GM12878 (cell line): ENCODE data around the gene RCN1. TPM values are rescaled to one million over a fixed set of nuclear protein-coding genes. Genes with fewer than 3 reads are reported as not detected.

Source experiments
- ATAC-seq: fragments of 200-7000 bp; cut with Tn5 transposase; 3 replicates; pipeline ENCODE4 v1.9.1; 2020; ENCODE audit warnings: mild to moderate bottlenecking, moderate library complexity
- BruUV-seq: library from RNA; stranded (reverse); fragments of 400-500 nt; replicated peaks from 2 replicates; lab custom pipeline; 2021; lab: Mats Ljungman, UMichigan
- CTCF ChIA-PET: fragments of 300-600 bp; sonication (Branson Sonifier 250); formaldehyde crosslinking; extraction: SDS; loops from one replicate; lab custom pipeline; 2021; ENCODE audit warnings: inconsistent platforms; lab: Yijun Ruan, JAX
- POLR2A ChIA-PET: fragments of 350-600 bp; formaldehyde crosslinking; extraction: SDS; loops from one replicate; lab custom pipeline; 2021; ENCODE audit warnings: inconsistent platforms; lab: Charles Lee
- RAD21 ChIA-PET: fragments of 300-600 bp; sonication (Branson Sonifier 250); formaldehyde crosslinking; loops from one replicate; lab custom pipeline; 2023; ENCODE audit warnings: antibody characterized with exemption; ENCODE audit not compliant: unreplicated experiment; lab: Charles Lee
- SMC1A ChIA-PET: fragments of 300-600 bp; sonication (Branson Sonifier 250); formaldehyde crosslinking; loops from one replicate; lab custom pipeline; 2023; ENCODE audit not compliant: unreplicated experiment, uncharacterized antibody; lab: Charles Lee
- DNase-seq: peaks from one replicate; pipeline ENCODE4 v3.0.0-alpha.2; 2011; ENCODE audit warnings: low read depth, low spot score
- FAIRE-seq: peaks from 3 replicates; lab custom pipeline; 2011; peaks lifted over from hg19 to GRCh38; lab: Jason Lieb, UNC
- H2AFZ ChIP-seq: 2 replicates; pipeline ENCODE4 v1.6.0; 2011; ENCODE audit warnings: low read depth, low read length, control low read depth; ENCODE audit not compliant: control insufficient read depth
- H3K27ac ChIP-seq: 2 replicates; pipeline ENCODE4 v1.5.1; 2011; ENCODE audit warnings: control low read depth; ENCODE audit not compliant: control insufficient read depth, insufficient read depth
- H3K27me3 ChIP-seq, 2 experiments: replicated peaks in 1 of 2; 2 replicates each; pipeline versions ENCODE4 v1.6.0 to v1.6.1; 2011; ENCODE audit warnings: low read length in 1 of 2; ENCODE audit not compliant: control insufficient read depth in 2 of 2, insufficient read depth in 2 of 2
- H3K36me3 ChIP-seq, 2 experiments: 2 replicates each; pipeline ENCODE4 v1.5.1; 2011; ENCODE audit warnings: low read length in 1 of 2; ENCODE audit not compliant: control insufficient read depth in 2 of 2, insufficient read depth in 2 of 2
- H3K4me1 ChIP-seq: 2 replicates; pipeline ENCODE4 v1.6.1; 2011; ENCODE audit warnings: mild to moderate bottlenecking, low read length, moderate library complexity, mixed read lengths; ENCODE audit not compliant: control insufficient read depth, insufficient read depth
- H3K4me2 ChIP-seq: 2 replicates; pipeline ENCODE4 v1.6.0; 2011; ENCODE audit warnings: control low read depth; ENCODE audit not compliant: control insufficient read depth, insufficient read depth
- H3K4me3 ChIP-seq: fragments of 200-600 bp; sonication (generic); 2 replicates; pipeline ENCODE4 v1.5.1; 2016
- H3K79me2 ChIP-seq: 2 replicates; pipeline ENCODE4 v1.6.0; 2011; ENCODE audit warnings: low read length; ENCODE audit not compliant: control insufficient read depth, insufficient read depth
- H3K9ac ChIP-seq: 2 replicates; pipeline ENCODE4 v1.8.0; 2011; ENCODE audit warnings: low read length, control low read depth, mixed read lengths; ENCODE audit not compliant: control insufficient read depth, insufficient read depth
- H3K9me3 ChIP-seq: replicated peaks from 3 replicates; pipeline ENCODE4 v1.5.1; 2011; ENCODE audit warnings: mild to moderate bottlenecking, low read length; ENCODE audit not compliant: control insufficient read depth, insufficient read depth
- H4K20me1 ChIP-seq: 2 replicates; pipeline ENCODE4 v1.6.0; 2011; ENCODE audit not compliant: control insufficient read depth, insufficient read depth
- ATF2 ChIP-seq: IDR thresholded peaks from 2 replicates; pipeline ENCODE4 v1.6.1; 2012; ENCODE audit warnings: low read length, inconsistent platforms
- CUX1 ChIP-seq: IDR thresholded peaks from 2 replicates; pipeline ENCODE4 v1.6.1; 2012; ENCODE audit warnings: improper control_type of control experiment, low read depth, low read length; ENCODE audit not compliant: insufficient replicate concordance
- GATAD2B ChIP-seq: fragments of 450-650 bp; conservative IDR thresholded peaks from 2 replicates; pipeline ENCODE4 v1.6.1; 2017; ENCODE audit warnings: low read depth, mild to moderate bottlenecking, moderate library complexity
- KAT2A ChIP-seq: conservative IDR thresholded peaks from 2 replicates; pipeline ENCODE4 v1.6.1; 2011; ENCODE audit warnings: low read depth, low read length; ENCODE audit not compliant: control insufficient read depth
- MTA2 ChIP-seq: fragments of 450-650 bp; IDR thresholded peaks from 2 replicates; pipeline ENCODE4 v1.6.1; 2016; ENCODE audit warnings: low read depth, mild to moderate bottlenecking, moderate library complexity
- NRF1 ChIP-seq: conservative IDR thresholded peaks from 2 replicates; pipeline ENCODE4 v1.6.1; 2011; ENCODE audit warnings: mild to moderate bottlenecking, low read depth, low read length, improper control_type of control experiment
- REST ChIP-seq: IDR thresholded peaks from 2 replicates; pipeline ENCODE4 v1.6.1; 2012; ENCODE audit warnings: mild to moderate bottlenecking, low read depth, low read length
- SMAD1 ChIP-seq: fragments of 450-650 bp; IDR thresholded peaks from 2 replicates; pipeline ENCODE4 v1.6.1; 2018; ENCODE audit warnings: mild to moderate bottlenecking, low read depth; ENCODE audit not compliant: partially characterized antibody
- USF1 ChIP-seq: IDR thresholded peaks from 2 replicates; pipeline ENCODE4 v1.6.1; 2011; ENCODE audit warnings: borderline replicate concordance, low read depth, mild to moderate bottlenecking, moderate library complexity, mixed read lengths, low read length; ENCODE audit not compliant: insufficient read depth; ENCODE audit errors: extremely low read length
- ZNF207 ChIP-seq: fragments of 450-650 bp; IDR thresholded peaks from 2 replicates; pipeline ENCODE4 v1.6.1; 2014; ENCODE audit warnings: antibody characterized with exemption, mild to moderate bottlenecking, borderline replicate concordance
- ZSCAN29 ChIP-seq: fragments of 450-650 bp; IDR thresholded peaks from 2 replicates; pipeline ENCODE4 v1.6.1; 2017; ENCODE audit warnings: mild to moderate bottlenecking, moderate library complexity
- WGBS: methylation state at CpG from one replicate; pipeline ENCODE4 v1.1.6; 2016; ENCODE audit warnings: low lambda C conversion rate; ENCODE audit not compliant: insufficient replicate concordance, insufficient coverage; ENCODE audit errors: missing lambda C conversion rate; 5-methylcytosine and 5-hydroxymethylcytosine counted together
- in situ Hi-C: fragments of 300-500 bp; cut with MboI; formaldehyde crosslinking; loops from 9 replicates; pipeline ENCODE4 v1.14.3; 2018; ENCODE audit warnings: mixed read lengths
- intact Hi-C: fragments of 100-400 bp; cut with micrococcal nuclease; formaldehyde crosslinking; loops from one replicate; pipeline ENCODE4 v1.14.2; 2022; ENCODE audit not compliant: unreplicated experiment
- polyA plus RNA-seq, 11 experiments: library from polyadenylated mRNA; depleted of rRNA in 4 of 11; unstranded in 6 of 11; stranded (reverse) in 5 of 11; fragments of >200 nt; fragmentation: Nextera tagmentation in 4 of 11; fragmentation: Illumina TruSeq in 1 of 11; extraction: Ambion mirVana in 4 of 11; extraction: Trizol in 1 of 11; gene quantifications; 1 replicate in 1 of 11; 2 replicates in 10 of 11; pipeline versions ENCODE4 v1.2.1 to v1.2.3, GENCODE V29; 2011 to 2016; ENCODE audit warnings: inconsistent platforms in 2 of 11, missing spikeins in 2 of 11, low read depth in 1 of 11
- total RNA-seq, 4 experiments: library from RNA; depleted of rRNA in 3 of 4; stranded (reverse); fragments of >200 nt in 3 of 4; fragmentation: Illumina TruSeq in 1 of 4; extraction: Trizol in 1 of 4; gene quantifications; 2 replicates each; pipeline versions ENCODE4 v1.2.1 to v1.2.3, GENCODE V29; 2013 to 2021

RCN1 gene
- total and polyA plus RNA-seq, 10 of the 15 experiments (the other 5 are each of a cell fraction or from before 2014, with no cell fraction given): 17.6 to 76.7 (median 56.4) TPM

- Histone ChIP-seq H3K4me2 (no peak overlapping the region), H3K79me2 (no peaks in the 10 kb centered on the region), H2AFZ (no peak overlapping the region), H3K4me3 (no peak overlapping the region), H3K9me3 (no peaks in the 10 kb centered on the region), H3K4me1 (no peaks in the 10 kb centered on the region), H3K27ac (no peak overlapping the region), H3K27me3 (no peaks in the 10 kb centered on the region), H4K20me1 (no peaks in the 10 kb centered on the region), H3K36me3 (no peaks in the 10 kb centered on the region), H3K9ac (no peak overlapping the region)
- ATAC-seq (no peak), DNase-seq (no peak), FAIRE-seq (no peak)
- POLR2A ChIA-PET: no interaction called here
- CTCF ChIA-PET: interaction anchor here (0.6 to 9.1 kb wide), 24 partner anchors 8 to 946 kb away, joined by 3 to 306 read pairs (median 7); no protein-coding TSS in a partner anchor
- RAD21 ChIA-PET: interaction anchor here (1.3 to 5.5 kb wide), 7 partner anchors 35 to 244 kb away, joined by 4 to 50 read pairs (median 7); no protein-coding TSS in a partner anchor
- in situ Hi-C loops (loop anchor here (5.0 kb wide), 1 partner anchor 119 kb away; no protein-coding TSS in a partner anchor), intact Hi-C loops (loop anchor here (2.0 to 10.0 kb wide), 3 partner anchors 35 to 241 kb away; no protein-coding TSS in a partner anchor)
- SMC1A ChIA-PET: interaction anchor here (0.6 to 9.7 kb wide), 16 partner anchors 10 to 210 kb away, joined by 3 to 205 read pairs (median 4); no protein-coding TSS in a partner anchor
- 14% methylated on average over 7 of the region's 7 CpGs for WGBS
- no TSS peak for BruUV-seq
- TF ChIP-seq KAT2A (no peak), SMAD1 (no peak), USF1 (no peak), CUX1 (no peak), ZNF207 (no peak), ATF2 (no peak), GATAD2B (no peak), NRF1 (no peak), REST (no peak), MTA2 (no peak), ZSCAN29 (no peak)
Measured at GRCh38 chr11:32053151-32053888, 37.6 kb upstream of the RCN1 start.
